A549 (cell line): ENCODE data around the gene SMCO2. TPM values are rescaled to one million over a fixed set of nuclear protein-coding genes. Genes with fewer than 3 reads are reported as not detected.

Experiments used
- ATAC-seq, 2 experiments: fragments of 200-7000 bp in 1 of 2; fragments of >200 bp in 1 of 2; cut with Nextera tagmentation in 1 of 2; cut with Tn5 transposase in 1 of 2; 3 replicates each; pipeline versions ENCODE4 v1.8.0 to v1.9.1; 2018 to 2020; ENCODE audit warnings: mild to moderate bottlenecking in 1 of 2, moderate library complexity in 1 of 2
- CTCF ChIA-PET: fragments of 300-600 bp; sonication (Branson Sonifier 250); formaldehyde crosslinking; extraction: SDS; loops from one replicate; lab custom pipeline; 2021; ENCODE audit warnings: antibody characterized with exemption, inconsistent platforms; lab: Yijun Ruan, JAX
- POLR2A ChIA-PET: fragments of 350-600 bp; formaldehyde crosslinking; extraction: SDS; loops from one replicate; lab custom pipeline; 2021; ENCODE audit warnings: antibody characterized with exemption, inconsistent platforms; lab: Yijun Ruan, JAX
- DNase-seq, 2 experiments: peaks; one replicate each; pipeline versions ENCODE4 v3.0.0 to v3.0.0-alpha.2; 2011 to 2016; ENCODE audit warnings: low read depth in 1 of 2, low spot score in 1 of 2
- FAIRE-seq: peaks from 2 replicates; lab custom pipeline; 2011; peaks lifted over from hg19 to GRCh38; lab: Jason Lieb, UNC
- H3K27ac ChIP-seq, 2 experiments: fragments of >200 bp; sonication (Bioruptor Twin); formaldehyde crosslinking; 3 replicates each; pipeline ENCODE4 v1.5.1; 2016 to 2017
- H3K4me1 ChIP-seq: fragments of >200 bp; sonication (Bioruptor Twin); formaldehyde crosslinking; 3 replicates; pipeline ENCODE4 v1.6.1; 2016
- H3K4me2 ChIP-seq: fragments of >200 bp; sonication (Bioruptor Twin); formaldehyde crosslinking; 3 replicates; pipeline ENCODE4 v1.6.1; 2016
- H3K4me3 ChIP-seq: fragments of >200 bp; sonication (Bioruptor Twin); formaldehyde crosslinking; 3 replicates; pipeline ENCODE4 v1.5.1; 2016
- H3K9me3 ChIP-seq: fragments of >200 bp; sonication (Bioruptor Twin); formaldehyde crosslinking; 3 replicates; pipeline ENCODE4 v1.6.1; 2016
- BHLHE40 ChIP-seq: IDR thresholded peaks from 2 replicates; pipeline ENCODE4 v1.6.1; 2012; ENCODE audit warnings: low read depth, low read length, inconsistent platforms
- CEBPB ChIP-seq, 2 experiments: fragments of >200 bp in 1 of 2; sonication (Bioruptor Twin) in 1 of 2; formaldehyde crosslinking in 1 of 2; IDR thresholded peaks; 2 replicates each; pipeline ENCODE4 v1.6.1; 2012 to 2016
- EHF ChIP-seq: fragments of 250-450 bp; sonication (Bioruptor Pico); IDR thresholded peaks from 2 replicates; pipeline ENCODE4 v1.5.0; 2020; ENCODE audit warnings: mild to moderate bottlenecking
- FOSB ChIP-seq: fragments of 250-450 bp; sonication (Bioruptor Pico); IDR thresholded peaks from 2 replicates; pipeline ENCODE4 v1.5.0; 2020; ENCODE audit warnings: mild to moderate bottlenecking, moderate library complexity
- FOXS1 ChIP-seq: fragments of 250-450 bp; sonication (Bioruptor Pico); IDR thresholded peaks from 2 replicates; pipeline ENCODE4 v1.5.0; 2020; ENCODE audit warnings: mild to moderate bottlenecking, moderate library complexity
- GATA3 ChIP-seq: IDR thresholded peaks from 2 replicates; pipeline ENCODE4 v1.6.1; 2012; ENCODE audit warnings: borderline replicate concordance
- HDAC2 ChIP-seq: fragments of 200-600 bp; sonication (generic); IDR thresholded peaks from 2 replicates; pipeline ENCODE4 v1.6.1; 2016
- HEYL ChIP-seq: fragments of 250-450 bp; sonication (Bioruptor Pico); IDR thresholded peaks from 2 replicates; pipeline ENCODE4 v1.8.0; 2021; ENCODE audit warnings: mild to moderate bottlenecking, moderate library complexity
- HOXB5 ChIP-seq: fragments of 250-450 bp; sonication (Bioruptor Pico); IDR thresholded peaks from 2 replicates; pipeline ENCODE4 v1.5.0; 2020; ENCODE audit warnings: mild to moderate bottlenecking, moderate library complexity
- JUNB ChIP-seq: fragments of >200 bp; sonication (Bioruptor Twin); formaldehyde crosslinking; IDR thresholded peaks from 2 replicates; pipeline ENCODE4 v1.6.1; 2016
- MAZ ChIP-seq: fragments of 150-350 bp; IDR thresholded peaks from 2 replicates; pipeline ENCODE4 v1.6.1; 2014; ENCODE audit warnings: antibody characterized with exemption, low read depth, low read length, borderline replicate concordance
- NR3C1 ChIP-seq: fragments of >200 bp; sonication (Bioruptor Twin); formaldehyde crosslinking; IDR thresholded peaks from 3 replicates; pipeline ENCODE4 v1.6.1; 2017
- POLR2AphosphoS2 ChIP-seq: conservative IDR thresholded peaks from 2 replicates; pipeline ENCODE4 v1.6.1; 2012; ENCODE audit warnings: low read length, improper control_type of control experiment, inconsistent platforms
- RAD21 ChIP-seq, 2 experiments: fragments of >200 bp in 1 of 2; sonication (Bioruptor Twin) in 1 of 2; formaldehyde crosslinking in 1 of 2; IDR thresholded peaks in 1 of 2; conservative IDR thresholded peaks in 1 of 2; 2 replicates in 1 of 2; 3 replicates in 1 of 2; pipeline ENCODE4 v1.6.1; 2012 to 2018; ENCODE audit warnings: inconsistent platforms in 1 of 2
- RCOR1 ChIP-seq: fragments of 150-350 bp; IDR thresholded peaks from 2 replicates; pipeline ENCODE4 v1.6.1; 2014; ENCODE audit warnings: antibody characterized with exemption, low read length, low read depth
- RNF2 ChIP-seq: fragments of 200-600 bp; sonication (generic); IDR thresholded peaks from 2 replicates; pipeline ENCODE4 v1.6.1; 2016; ENCODE audit warnings: low read depth, mild to moderate bottlenecking, antibody characterized with exemption, moderate library complexity, borderline replicate concordance
- TFCP2L1 ChIP-seq: fragments of 250-450 bp; sonication (Bioruptor Pico); IDR thresholded peaks from 2 replicates; pipeline ENCODE4 v1.5.0; 2021; ENCODE audit warnings: mild to moderate bottlenecking
- TP53 ChIP-seq: fragments of 250-450 bp; sonication (Bioruptor Pico); IDR thresholded peaks from 2 replicates; pipeline ENCODE4 v1.5.0; 2021; ENCODE audit warnings: mild to moderate bottlenecking, moderate library complexity
- ZSCAN20 ChIP-seq: fragments of 250-450 bp; sonication (Bioruptor Pico); IDR thresholded peaks from 2 replicates; pipeline ENCODE4 v1.8.0; 2022; ENCODE audit warnings: mild to moderate bottlenecking, moderate library complexity
- WGBS: methylation state at CpG from one replicate; pipeline ENCODE4 v1.1.6; 2017; ENCODE audit errors: missing lambda C conversion rate; 5-methylcytosine and 5-hydroxymethylcytosine counted together
- polyA plus RNA-seq, 4 experiments: library from polyadenylated mRNA; depleted of rRNA in 3 of 4; stranded (reverse); fragments of >200 nt; fragmentation: RNase III in 1 of 4; extraction: RNeasy Plus Mini Kit Qiagen cat#74134 plus additional on column Dnase treatment in 1 of 4; gene quantifications; 2 replicates in 3 of 4; 3 replicates in 1 of 4; pipeline ENCODE4 v1.2.3, GENCODE V29; 2011 to 2017
- TF ChIP-seq, protein P1 (sequence below): fragments of 250-450 bp; sonication (Bioruptor Pico); IDR thresholded peaks from 2 replicates; pipeline ENCODE4 v1.5.0; 2021; ENCODE audit warnings: mild to moderate bottlenecking, moderate library complexity, borderline replicate concordance
- TF ChIP-seq, protein P2 (sequence below): IDR thresholded peaks from 2 replicates; pipeline ENCODE4 v1.6.1; 2012; ENCODE audit warnings: low read depth, borderline replicate concordance
- TF ChIP-seq, protein P3 (sequence below): fragments of 450-650 bp; IDR thresholded peaks from 2 replicates; pipeline ENCODE4 v1.6.1; 2014; ENCODE audit warnings: antibody characterized with exemption
- TF ChIP-seq, protein P4 (sequence below): fragments of >200 bp; sonication (Bioruptor Twin); formaldehyde crosslinking; IDR thresholded peaks from 2 replicates; pipeline ENCODE4 v1.6.1; 2016
- TF ChIP-seq, protein P5 (sequence below): fragments of 200-600 bp; sonication (generic); IDR thresholded peaks from 2 replicates; pipeline ENCODE4 v1.6.1; 2016; ENCODE audit warnings: antibody characterized with exemption, mild to moderate bottlenecking, moderate library complexity

The SMCO2 gene
- polyA plus RNA-seq, 2 of the 4 experiments (the other 2 are of a cell fraction) = 0.14 to 0.28 TPM

DNA sequence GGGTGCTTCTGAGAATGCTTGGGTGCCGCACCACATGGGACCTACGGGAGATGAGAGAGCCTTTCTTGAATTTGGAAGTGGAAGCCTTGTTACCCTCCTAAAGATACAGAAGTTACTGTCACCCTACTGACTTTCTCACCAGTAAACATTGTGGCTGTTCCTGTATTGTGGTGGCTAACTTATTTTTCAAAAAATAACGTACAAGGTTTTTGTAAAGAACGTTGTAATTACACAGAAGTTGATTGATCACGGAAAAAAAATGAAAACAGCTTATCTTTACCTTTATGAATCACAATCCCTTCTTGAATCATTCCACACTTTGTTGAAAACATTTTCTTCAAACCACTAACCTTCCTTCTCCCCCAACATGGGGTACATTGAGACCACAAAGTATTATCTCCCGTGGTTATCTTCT lies 55.5 kb downstream of the SMCO2 start:
- no peak overlapping the region for H3K4me2 ChIP-seq
- WGBS = 74% methylated on average over 6 of the region's 6 CpGs
- no peak for DNase-seq
- no peaks in the 10 kb centered on the region for H3K9me3 ChIP-seq
- H3K4me1 ChIP-seq = no peaks in the 10 kb centered on the region
- no peak for FAIRE-seq
- ChIA-PET POLR2A (no interaction called here), CTCF (interaction anchor here (2.2 kb wide), 1 partner anchor 77 kb away, joined by 4 read pairs; no protein-coding TSS in a partner anchor)
- ATAC-seq = no peak
- TF ChIP-seq, protein P1, sequence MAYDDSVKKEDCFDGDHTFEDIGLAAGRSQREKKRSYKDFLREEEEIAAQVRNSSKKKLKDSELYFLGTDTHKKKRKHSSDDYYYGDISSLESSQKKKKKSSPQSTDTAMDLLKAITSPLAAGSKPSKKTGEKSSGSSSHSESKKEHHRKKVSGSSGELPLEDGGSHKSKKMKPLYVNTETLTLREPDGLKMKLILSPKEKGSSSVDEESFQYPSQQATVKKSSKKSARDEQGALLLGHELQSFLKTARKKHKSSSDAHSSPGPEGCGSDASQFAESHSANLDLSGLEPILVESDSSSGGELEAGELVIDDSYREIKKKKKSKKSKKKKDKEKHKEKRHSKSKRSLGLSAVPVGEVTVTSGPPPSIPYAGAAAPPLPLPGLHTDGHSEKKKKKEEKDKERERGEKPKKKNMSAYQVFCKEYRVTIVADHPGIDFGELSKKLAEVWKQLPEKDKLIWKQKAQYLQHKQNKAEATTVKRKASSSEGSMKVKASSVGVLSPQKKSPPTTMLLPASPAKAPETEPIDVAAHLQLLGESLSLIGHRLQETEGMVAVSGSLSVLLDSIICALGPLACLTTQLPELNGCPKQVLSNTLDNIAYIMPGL (CRISPR knock-in tag) = no peak
- TF ChIP-seq, protein P2, sequence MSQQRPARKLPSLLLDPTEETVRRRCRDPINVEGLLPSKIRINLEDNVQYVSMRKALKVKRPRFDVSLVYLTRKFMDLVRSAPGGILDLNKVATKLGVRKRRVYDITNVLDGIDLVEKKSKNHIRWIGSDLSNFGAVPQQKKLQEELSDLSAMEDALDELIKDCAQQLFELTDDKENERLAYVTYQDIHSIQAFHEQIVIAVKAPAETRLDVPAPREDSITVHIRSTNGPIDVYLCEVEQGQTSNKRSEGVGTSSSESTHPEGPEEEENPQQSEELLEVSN = no peak
- no peak for TF ChIP-seq HOXB5 (CRISPR knock-in tag)
- no peak for TF ChIP-seq NR3C1
- TF ChIP-seq, protein P3, sequence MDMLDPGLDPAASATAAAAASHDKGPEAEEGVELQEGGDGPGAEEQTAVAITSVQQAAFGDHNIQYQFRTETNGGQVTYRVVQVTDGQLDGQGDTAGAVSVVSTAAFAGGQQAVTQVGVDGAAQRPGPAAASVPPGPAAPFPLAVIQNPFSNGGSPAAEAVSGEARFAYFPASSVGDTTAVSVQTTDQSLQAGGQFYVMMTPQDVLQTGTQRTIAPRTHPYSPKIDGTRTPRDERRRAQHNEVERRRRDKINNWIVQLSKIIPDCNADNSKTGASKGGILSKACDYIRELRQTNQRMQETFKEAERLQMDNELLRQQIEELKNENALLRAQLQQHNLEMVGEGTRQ = no peak
- no peak for TF ChIP-seq JUNB
- TF ChIP-seq CEBPB (IDR thresholded peaks at IDR 0.05) = no peak
- TF ChIP-seq RNF2 = no peak
- TF ChIP-seq HDAC2 = no peak
- TF ChIP-seq, protein P4, sequence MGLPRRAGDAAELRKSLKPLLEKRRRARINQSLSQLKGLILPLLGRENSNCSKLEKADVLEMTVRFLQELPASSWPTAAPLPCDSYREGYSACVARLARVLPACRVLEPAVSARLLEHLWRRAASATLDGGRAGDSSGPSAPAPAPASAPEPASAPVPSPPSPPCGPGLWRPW = no peak
- TF ChIP-seq HEYL = no peak
- TF ChIP-seq EHF (CRISPR knock-in tag) = no peak
- no peak for TF ChIP-seq BHLHE40
- TF ChIP-seq ZSCAN20 (CRISPR knock-in tag) = no peak
- TF ChIP-seq GATA3 = no peak
- TF ChIP-seq TP53 (CRISPR knock-in tag) = no peak
- TF ChIP-seq RAD21 (conservative IDR thresholded peaks at IDR 0.05 in 1 of 2, IDR thresholded peaks at IDR 0.05 in 1 of 2) = no peak
- TF ChIP-seq TFCP2L1 = no peak
- no peak for TF ChIP-seq FOSB (CRISPR knock-in tag)
- H3K27ac ChIP-seq = no peak overlapping the region
- no peak overlapping the region for H3K4me3 ChIP-seq

DNA sequence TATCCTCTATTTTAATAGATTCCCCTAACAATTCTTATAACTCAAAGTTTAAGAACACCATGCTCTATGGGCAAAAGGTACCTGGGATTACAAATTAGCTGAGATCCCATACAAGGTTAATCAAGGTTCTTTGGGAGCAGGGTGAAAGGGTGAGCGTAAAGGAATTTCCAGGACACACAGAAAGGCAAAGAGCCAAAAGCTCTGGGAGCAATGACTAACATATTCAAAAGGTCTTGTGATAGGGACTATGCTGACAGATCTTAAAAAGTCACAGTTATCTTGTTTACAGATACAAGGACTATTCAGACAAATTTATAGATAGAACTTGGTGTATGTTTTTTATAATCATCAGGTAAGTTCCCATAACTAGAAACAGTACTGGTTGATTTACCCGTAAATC lies 58.0 kb downstream of the SMCO2 start:
- H3K9me3 ChIP-seq = no peaks in the 10 kb centered on the region
- no peak for DNase-seq
- TF ChIP-seq TP53 (CRISPR knock-in tag) (no peak), EHF (CRISPR knock-in tag) (no peak), ZSCAN20 (CRISPR knock-in tag) (no peak), HOXB5 (CRISPR knock-in tag) (no peak)
- ATAC-seq = no peak
- WGBS = 86% methylated on average over 2 of the region's 2 CpGs
- H3K27ac ChIP-seq = no peak overlapping the region
- ChIA-PET POLR2A (interaction anchor here (0.5 to 1.4 kb wide), 2 partner anchors 19 to 1208 kb away, joined by 4 to 5 read pairs; partner anchors contain the start of gene PPFIBP1), CTCF (interaction anchor here (1.1 to 1.4 kb wide), 2 partner anchors 9 to 70 kb away, joined by 3 read pairs; no protein-coding TSS in a partner anchor)
- no peak for FAIRE-seq
- no peak overlapping the region for H3K4me3 ChIP-seq
- H3K4me1 ChIP-seq = no peaks in the 10 kb centered on the region
- H3K4me2 ChIP-seq = no peak overlapping the region

DNA sequence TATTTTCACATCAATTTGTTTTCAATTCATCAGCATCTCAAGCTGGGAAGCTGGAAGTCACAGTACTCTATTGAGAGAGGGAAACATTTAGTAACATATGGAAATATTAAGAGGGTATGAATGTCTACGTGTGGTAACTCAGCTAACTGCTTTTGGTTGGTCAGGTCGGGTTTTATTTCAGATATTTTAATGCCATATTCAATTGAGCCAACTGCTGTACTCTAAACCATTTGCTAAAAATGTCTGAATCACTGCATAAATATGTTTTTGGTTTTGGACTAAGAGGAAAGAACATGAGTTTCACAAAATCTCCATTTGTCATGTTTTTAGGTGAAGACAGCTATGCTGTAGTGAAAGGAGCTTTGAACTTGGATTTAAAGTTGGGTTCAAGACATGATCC lies 58.6 kb downstream of the SMCO2 start:
- peak; percentile 32 for FAIRE-seq
- Histone ChIP-seq H3K9me3 (no peaks in the 10 kb centered on the region), H3K4me1 (no peaks in the 10 kb centered on the region), H3K4me2 (no peak overlapping the region), H3K27ac (no peak overlapping the region), H3K4me3 (no peak overlapping the region)
- TF ChIP-seq POLR2AphosphoS2 = no peak
- TF ChIP-seq FOSB (CRISPR knock-in tag) = no peak
- no peak for TF ChIP-seq RCOR1
- TF ChIP-seq MAZ = no peak
- TF ChIP-seq, protein P5, sequence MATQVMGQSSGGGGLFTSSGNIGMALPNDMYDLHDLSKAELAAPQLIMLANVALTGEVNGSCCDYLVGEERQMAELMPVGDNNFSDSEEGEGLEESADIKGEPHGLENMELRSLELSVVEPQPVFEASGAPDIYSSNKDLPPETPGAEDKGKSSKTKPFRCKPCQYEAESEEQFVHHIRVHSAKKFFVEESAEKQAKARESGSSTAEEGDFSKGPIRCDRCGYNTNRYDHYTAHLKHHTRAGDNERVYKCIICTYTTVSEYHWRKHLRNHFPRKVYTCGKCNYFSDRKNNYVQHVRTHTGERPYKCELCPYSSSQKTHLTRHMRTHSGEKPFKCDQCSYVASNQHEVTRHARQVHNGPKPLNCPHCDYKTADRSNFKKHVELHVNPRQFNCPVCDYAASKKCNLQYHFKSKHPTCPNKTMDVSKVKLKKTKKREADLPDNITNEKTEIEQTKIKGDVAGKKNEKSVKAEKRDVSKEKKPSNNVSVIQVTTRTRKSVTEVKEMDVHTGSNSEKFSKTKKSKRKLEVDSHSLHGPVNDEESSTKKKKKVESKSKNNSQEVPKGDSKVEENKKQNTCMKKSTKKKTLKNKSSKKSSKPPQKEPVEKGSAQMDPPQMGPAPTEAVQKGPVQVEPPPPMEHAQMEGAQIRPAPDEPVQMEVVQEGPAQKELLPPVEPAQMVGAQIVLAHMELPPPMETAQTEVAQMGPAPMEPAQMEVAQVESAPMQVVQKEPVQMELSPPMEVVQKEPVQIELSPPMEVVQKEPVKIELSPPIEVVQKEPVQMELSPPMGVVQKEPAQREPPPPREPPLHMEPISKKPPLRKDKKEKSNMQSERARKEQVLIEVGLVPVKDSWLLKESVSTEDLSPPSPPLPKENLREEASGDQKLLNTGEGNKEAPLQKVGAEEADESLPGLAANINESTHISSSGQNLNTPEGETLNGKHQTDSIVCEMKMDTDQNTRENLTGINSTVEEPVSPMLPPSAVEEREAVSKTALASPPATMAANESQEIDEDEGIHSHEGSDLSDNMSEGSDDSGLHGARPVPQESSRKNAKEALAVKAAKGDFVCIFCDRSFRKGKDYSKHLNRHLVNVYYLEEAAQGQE = no peak
- TF ChIP-seq FOXS1 (CRISPR knock-in tag) = no peak
- TF ChIP-seq, protein P2 = no peak
- WGBS = 34% methylated on average over 2 of the region's 2 CpGs
- DNase-seq = no peak
- ChIA-PET CTCF (interaction anchor here (0.8 to 1.4 kb wide), 3 partner anchors 9 to 80 kb away, joined by 3 to 4 read pairs (median 3); no protein-coding TSS in a partner anchor), POLR2A (interaction anchor here (1.4 kb wide), 1 partner anchor 19 kb away, joined by 5 read pairs; the partner anchor contains the start of gene PPFIBP1)
- no peak for ATAC-seq
